Upper lobe of left lung (tissue), 4 donors: ENCODE data around the gene WDR75.

Source experiments
- CTCF ChIP-seq, 6 experiments: fragments of 450-650 bp in 4 of 6; fragments of 200-600 bp in 2 of 6; sonication (generic) in 2 of 6; IDR thresholded peaks; one replicate each; pipeline ENCODE4 v1.5.1; 2016 to 2019; ENCODE audit warnings: antibody characterized with exemption in 6 of 6
- POLR2A ChIP-seq, 4 donors: fragments of 450-650 bp; IDR thresholded peaks; one replicate each; pipeline ENCODE4 v1.5.1; 2016 to 2017; ENCODE audit warnings: antibody characterized with exemption in 4 of 4, mild to moderate bottlenecking in 2 of 4
- POLR2AphosphoS5 ChIP-seq, 2 donors: sonication (generic); formaldehyde crosslinking; IDR thresholded peaks; one replicate each; pipeline ENCODE4 v1.5.1; 2017; ENCODE audit warnings: antibody characterized with exemption in 2 of 2

- no peak for TF ChIP-seq CTCF (IDR thresholded peaks at IDR 0.05)
- no peak for TF ChIP-seq POLR2A (IDR thresholded peaks at IDR 0.05)
- TF ChIP-seq POLR2AphosphoS5 (IDR thresholded peaks at IDR 0.05) = no peak
Observed at GRCh38 chr2:189425676-189426075, 15.6 kb upstream of the WDR75 start.
